Upper lobe of left lung (tissue), 6 donors: ENCODE measurements around the gene VWA3A. TPM values are rescaled to one million over a fixed set of nuclear protein-coding genes. Genes with fewer than 3 reads are reported as not detected.

Experiments
- ATAC-seq, 2 donors: fragments of 200-7000 bp; cut with Tn5 transposase; one replicate each; pipeline ENCODE4 v1.9.1; 2022; ENCODE audit warnings: mild to moderate bottlenecking in 2 of 2, moderate library complexity in 2 of 2; ENCODE audit not compliant: low FRiP score in 2 of 2
- DNase-seq, 2 donors: peaks; one replicate each; pipeline ENCODE4 v3.0.0-alpha.2; 2019 to 2020
- H3K27ac ChIP-seq, 4 donors: fragments of 200-600 bp; sonication (generic); one replicate each; pipeline ENCODE4 v1.5.1; 2016 to 2019
- H3K27me3 ChIP-seq, 4 donors: fragments of 200-600 bp; sonication (generic); one replicate each; pipeline ENCODE4 v1.5.1; 2017 to 2019
- H3K36me3 ChIP-seq, 4 donors: fragments of 200-600 bp; sonication (generic); one replicate each; pipeline ENCODE4 v1.5.1; 2016 to 2019
- H3K4me1 ChIP-seq, 4 donors: fragments of 200-600 bp; sonication (generic); one replicate each; pipeline ENCODE4 v1.5.1; 2018 to 2019
- H3K4me3 ChIP-seq, 4 donors: fragments of 200-600 bp; sonication (generic); one replicate each; pipeline ENCODE4 v1.5.1; 2017 to 2019; ENCODE audit warnings: mild to moderate bottlenecking in 2 of 4, moderate library complexity in 1 of 4
- H3K9me3 ChIP-seq, 4 donors: fragments of 200-600 bp; sonication (generic); one replicate each; pipeline ENCODE4 v1.5.1; 2018 to 2019
- CTCF ChIP-seq, 6 experiments: fragments of 450-650 bp in 4 of 6; fragments of 200-600 bp in 2 of 6; sonication (generic) in 2 of 6; IDR thresholded peaks; one replicate each; pipeline ENCODE4 v1.5.1; 2016 to 2019; ENCODE audit warnings: antibody characterized with exemption in 6 of 6
- EP300 ChIP-seq, 4 donors: sonication (generic); formaldehyde crosslinking; IDR thresholded peaks; one replicate each; pipeline ENCODE4 v1.5.1; 2017; ENCODE audit warnings: antibody characterized with exemption in 4 of 4, control low read depth in 2 of 4
- POLR2A ChIP-seq, 4 donors: fragments of 450-650 bp; IDR thresholded peaks; one replicate each; pipeline ENCODE4 v1.5.1; 2016 to 2017; ENCODE audit warnings: antibody characterized with exemption in 4 of 4, mild to moderate bottlenecking in 2 of 4
- POLR2AphosphoS5 ChIP-seq, 2 donors: sonication (generic); formaldehyde crosslinking; IDR thresholded peaks; one replicate each; pipeline ENCODE4 v1.5.1; 2017; ENCODE audit warnings: antibody characterized with exemption in 2 of 2
- WGBS, 2 donors: methylation state at CpG; one replicate each; pipeline ENCODE4 v1.1.5; 2017 to 2018; 5-methylcytosine and 5-hydroxymethylcytosine counted together
- total RNA-seq, 6 donors: library from RNA; depleted of rRNA in 4 of 6; stranded (reverse); fragments of >200 nt in 4 of 6; gene quantifications; one replicate each; pipeline versions ENCODE4 v1.1.0 to v1.2.1, GENCODE V29; 2016 to 2021
- donor health status: DM: no; HTN: no; CAD: no; lungs with moderate emphysema.
- donor health status: DM: no; HTN: yes; CAD: no; lungs with severe emphysema.

Gene VWA3A
- total RNA-seq, 6 donors from 2014 or later = 0.43 to 47.8 (median 14.9) TPM

GRCh38 chr16:22139008-22139407 lies 46.7 kb downstream of the VWA3A start:
- WGBS, 2 donors = 30 to 49% methylated on average over 2 to 7 of the region's 7 CpGs

DNA sequence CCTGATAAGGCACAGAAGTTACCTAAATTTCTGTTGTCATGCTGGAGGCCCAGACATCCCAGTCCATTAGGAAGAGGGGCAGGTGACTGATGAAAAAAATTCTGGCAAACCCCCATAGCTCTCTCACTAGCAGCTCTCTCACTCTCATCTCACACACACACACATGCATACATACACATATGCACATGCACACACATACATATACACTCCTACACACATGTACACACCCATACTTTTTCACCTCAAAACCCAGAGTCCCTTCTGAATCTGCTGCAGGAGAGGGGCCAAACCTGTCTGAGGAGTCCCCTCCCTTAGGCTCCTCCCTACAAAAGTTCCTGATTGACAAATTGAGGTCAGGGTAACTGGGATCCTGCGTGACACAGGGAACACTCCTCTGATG lies 47.4 kb downstream of the VWA3A start:
- Histone ChIP-seq H3K27me3 (no peaks in the 10 kb centered on the region), H3K36me3 (no peaks in the 10 kb centered on the region), H3K4me3 (no peak overlapping the region), H3K9me3 (no peaks in the 10 kb centered on the region), H3K4me1 (no peaks in the 10 kb centered on the region), H3K27ac (no peak overlapping the region)
- DNase-seq (no peak), ATAC-seq (no peak)
- TF ChIP-seq POLR2A (IDR thresholded peaks at IDR 0.05) (no peak), POLR2AphosphoS5 (IDR thresholded peaks at IDR 0.05) (no peak), EP300 (IDR thresholded peaks at IDR 0.05) (no peak), CTCF (IDR thresholded peaks at IDR 0.05) (no peak)
- WGBS, 2 donors = 63 to 67% methylated on average over 1 of the region's 1 CpG

More at GRCh38 chr16:22139008-22139407, 46.7 kb downstream of the VWA3A start:
- ATAC-seq (peak; percentile 13 to 52), DNase-seq (peak in 1 of 2 donors; percentile 73)
- H3K4me3 ChIP-seq = no peak overlapping the region
- H3K4me1 ChIP-seq = no peaks in the 10 kb centered on the region
- H3K9me3 ChIP-seq = no peaks in the 10 kb centered on the region
- no peak for TF ChIP-seq POLR2AphosphoS5 (IDR thresholded peaks at IDR 0.05)
- no peak overlapping the region for H3K27ac ChIP-seq
- H3K27me3 ChIP-seq = no peaks in the 10 kb centered on the region
- no peaks in the 10 kb centered on the region for H3K36me3 ChIP-seq

DNA sequence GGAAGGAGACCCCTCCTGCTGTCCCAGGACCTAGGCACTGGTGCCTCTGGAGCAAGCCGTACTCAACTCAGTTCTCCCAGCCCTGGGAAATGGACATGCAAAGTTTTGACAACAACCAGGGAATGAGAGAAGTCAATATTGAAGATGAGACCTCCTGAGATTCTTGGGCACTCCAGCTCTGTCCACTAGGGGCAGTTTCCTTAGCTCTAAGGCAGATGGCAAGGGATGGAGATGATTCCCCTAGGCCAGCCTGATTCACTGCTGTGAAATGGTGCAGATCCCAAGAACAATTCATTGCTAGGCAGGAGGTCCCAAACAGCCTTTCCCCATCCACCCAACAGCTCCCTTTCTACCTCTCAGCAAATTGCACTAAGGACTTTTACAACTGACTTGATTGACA lies 49.4 kb downstream of the VWA3A start:
- no peak for ATAC-seq
- no peaks in the 10 kb centered on the region for H3K36me3 ChIP-seq
- H3K9me3 ChIP-seq = no peaks in the 10 kb centered on the region
- no peak for DNase-seq
- WGBS, 2 donors = 86 to 92% methylated on average over 1 of the region's 1 CpG
- no peaks in the 10 kb centered on the region for H3K4me1 ChIP-seq
- no peak overlapping the region for H3K27ac ChIP-seq
- H3K4me3 ChIP-seq = no peak overlapping the region
- no peak for TF ChIP-seq CTCF (IDR thresholded peaks at IDR 0.05)
- TF ChIP-seq POLR2AphosphoS5 (IDR thresholded peaks at IDR 0.05) = no peak
- TF ChIP-seq POLR2A (IDR thresholded peaks at IDR 0.05) = no peak
- no peak for TF ChIP-seq EP300 (IDR thresholded peaks at IDR 0.05)
- no peaks in the 10 kb centered on the region for H3K27me3 ChIP-seq

DNA sequence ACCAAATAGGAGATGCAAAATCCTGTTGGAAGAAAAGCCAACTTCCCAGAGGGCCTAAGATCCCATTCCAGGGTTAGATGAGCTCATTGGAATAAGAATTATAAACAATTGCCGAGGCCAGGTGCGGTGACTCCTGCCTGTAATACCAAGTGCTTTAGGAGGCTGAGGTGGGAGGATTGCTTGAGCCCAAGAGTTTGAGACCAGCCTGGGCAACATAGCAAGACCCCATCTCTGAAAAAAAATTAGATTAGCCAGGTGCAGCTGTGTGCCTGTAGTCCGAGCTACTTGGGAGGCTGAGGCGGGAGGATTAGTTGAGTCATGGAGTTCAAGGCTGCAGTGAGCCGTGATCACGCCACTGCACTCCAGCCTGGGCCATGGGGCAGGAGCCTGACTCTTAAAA lies 52.2 kb downstream of the VWA3A start:
- H3K27ac ChIP-seq = no peak overlapping the region
- WGBS, 2 donors = 84 to 94% methylated on average over 6 of the region's 6 CpGs
- TF ChIP-seq EP300 (IDR thresholded peaks at IDR 0.05) (no peak), POLR2AphosphoS5 (IDR thresholded peaks at IDR 0.05) (no peak), CTCF (IDR thresholded peaks at IDR 0.05) (no peak), POLR2A (IDR thresholded peaks at IDR 0.05) (no peak)
- DNase-seq (no peak), ATAC-seq (no peak)
- H3K4me1 ChIP-seq = no peaks in the 10 kb centered on the region
- no peaks in the 10 kb centered on the region for H3K27me3 ChIP-seq
- H3K4me3 ChIP-seq = no peak overlapping the region
- no peaks in the 10 kb centered on the region for H3K9me3 ChIP-seq
- H3K36me3 ChIP-seq = no peaks in the 10 kb centered on the region

DNA sequence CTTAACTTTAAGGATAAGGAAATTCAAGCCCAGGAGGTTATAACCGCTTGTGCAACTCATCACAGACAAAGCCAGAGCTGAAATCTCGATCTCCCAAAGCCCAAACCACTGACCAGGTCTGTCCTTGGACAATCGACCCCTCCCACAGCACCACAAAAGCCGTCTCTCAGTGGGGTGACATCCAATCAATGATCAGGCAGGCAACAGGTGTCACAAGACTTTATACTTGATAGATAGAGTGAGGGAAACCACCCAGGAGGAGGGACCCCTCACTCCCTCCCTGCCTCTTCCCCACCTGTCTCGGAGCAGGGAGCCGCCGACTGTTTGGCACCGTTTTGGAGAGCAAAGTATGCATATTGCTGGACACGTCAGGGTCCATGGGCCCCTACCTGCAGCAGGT lies 55.5 kb downstream of the VWA3A start:
- Histone ChIP-seq H3K4me3 (no peak overlapping the region), H3K4me1 (no peaks in the 10 kb centered on the region), H3K27me3 (no peaks in the 10 kb centered on the region), H3K36me3 (no peaks in the 10 kb centered on the region), H3K27ac (no peak overlapping the region), H3K9me3 (no peaks in the 10 kb centered on the region)
- DNase-seq (no peak), ATAC-seq (no peak)
- no peak for TF ChIP-seq POLR2AphosphoS5 (IDR thresholded peaks at IDR 0.05)
- WGBS, 2 donors = 83 to 86% methylated on average over 9 of the region's 9 CpGs

GRCh38 chr16:22151246-22151998 lies 59.1 kb downstream of the VWA3A start:
- no peaks in the 10 kb centered on the region for H3K27me3 ChIP-seq
- 79 to 80% methylated on average over 7 of the region's 7 CpGs for WGBS, 2 donors
- DNase-seq = no peak
- no peak overlapping the region for H3K27ac ChIP-seq
- TF ChIP-seq POLR2AphosphoS5 (IDR thresholded peaks at IDR 0.05) (no peak), POLR2A (IDR thresholded peaks at IDR 0.05) (no peak), CTCF (IDR thresholded peaks at IDR 0.05) (no peak), EP300 (IDR thresholded peaks at IDR 0.05) (no peak)
- ATAC-seq = no peak
- no peaks in the 10 kb centered on the region for H3K36me3 ChIP-seq
- H3K9me3 ChIP-seq = no peaks in the 10 kb centered on the region
- no peak overlapping the region for H3K4me3 ChIP-seq
- H3K4me1 ChIP-seq = no peaks in the 10 kb centered on the region
